KMS-11 (cell line): ENCODE measurements around the gene GLCE.

Experiments
- H2AFZ ChIP-seq: fragments of 200-600 bp; sonication (generic); 2 replicates; pipeline ENCODE4 v1.6.1; 2016; ENCODE audit warnings: antibody characterized with exemption, mixed run types, low read depth
- H3K27ac ChIP-seq: fragments of 200-600 bp; sonication (generic); 2 replicates; pipeline ENCODE4 v1.6.1; 2016; ENCODE audit warnings: mild to moderate bottlenecking, mixed run types
- H3K27me3 ChIP-seq: fragments of 200-600 bp; sonication (generic); 2 replicates; pipeline ENCODE4 v1.6.1; 2017; ENCODE audit warnings: mild to moderate bottlenecking, low read depth, mixed run types, moderate library complexity; ENCODE audit not compliant: insufficient read depth
- H3K36me3 ChIP-seq: fragments of 200-600 bp; sonication (generic); 2 replicates; pipeline ENCODE4 v1.6.1; 2017; ENCODE audit warnings: mild to moderate bottlenecking, mixed run types; ENCODE audit not compliant: insufficient read depth
- H3K4me1 ChIP-seq: fragments of 200-600 bp; sonication (generic); 2 replicates; pipeline ENCODE4 v1.6.1; 2016; ENCODE audit warnings: mild to moderate bottlenecking, low read depth, mixed run types; ENCODE audit not compliant: poor library complexity, severe bottlenecking
- H3K4me2 ChIP-seq: fragments of 200-600 bp; sonication (generic); 2 replicates; pipeline ENCODE4 v1.7.0; 2016; ENCODE audit warnings: mild to moderate bottlenecking, mixed run types
- H3K4me3 ChIP-seq: fragments of 200-600 bp; sonication (generic); IDR thresholded peaks from 2 replicates; pipeline ENCODE4 v1.6.1; 2017; ENCODE audit warnings: low read depth, low read length, mixed read lengths; ENCODE audit not compliant: insufficient read depth
- H3K79me2 ChIP-seq: fragments of 200-600 bp; sonication (generic); 2 replicates; pipeline ENCODE4 v1.6.1; 2016; ENCODE audit warnings: low read depth, mixed run types; ENCODE audit not compliant: insufficient read depth
- H3K9ac ChIP-seq: fragments of 200-600 bp; sonication (generic); 2 replicates; pipeline ENCODE4 v1.6.1; 2016; ENCODE audit warnings: mild to moderate bottlenecking, mixed run types
- H4K20me1 ChIP-seq: fragments of 200-600 bp; sonication (generic); 2 replicates; pipeline ENCODE4 v1.6.1; 2016; ENCODE audit warnings: mild to moderate bottlenecking, mixed run types; ENCODE audit not compliant: insufficient read depth
- CTCF ChIP-seq: fragments of 200-600 bp; sonication (generic); conservative IDR thresholded peaks from 2 replicates; pipeline ENCODE4 v1.6.1; 2017; ENCODE audit warnings: low read depth, mild to moderate bottlenecking, antibody characterized with exemption, low read length, moderate library complexity, mixed read lengths

GLCE gene

GRCh38 chr15:69320977-69321554 lies 160.6 kb downstream of the GLCE start:
- H3K4me3 ChIP-seq = no peak overlapping the region
- no peaks in the 10 kb centered on the region for H3K4me1 ChIP-seq
- no peak overlapping the region for H3K4me2 ChIP-seq
- no peaks in the 10 kb centered on the region for H3K27me3 ChIP-seq
- no peak for TF ChIP-seq CTCF
- no peak overlapping the region for H3K9ac ChIP-seq
- H3K27ac ChIP-seq = no peak overlapping the region
- H3K79me2 ChIP-seq = no peaks in the 10 kb centered on the region
- H4K20me1 ChIP-seq = no peaks in the 10 kb centered on the region
- H2AFZ ChIP-seq = no peak overlapping the region
- no peaks in the 10 kb centered on the region for H3K36me3 ChIP-seq
